Neural progenitor cell (in vitro differentiated cells): ENCODE measurements around the gene PPM1E.

Experiments
- CTCF ChIP-seq: fragments of 200-600 bp; sonication (generic); IDR thresholded peaks from 2 replicates; pipeline ENCODE4 v1.5.1; 2017; ENCODE audit warnings: antibody characterized with exemption, mild to moderate bottlenecking
- EZH2 ChIP-seq: fragments of 200-600 bp; sonication (generic); IDR thresholded peaks from 2 replicates; pipeline ENCODE4 v1.6.1; 2017; ENCODE audit warnings: antibody characterized with exemption, mild to moderate bottlenecking, moderate library complexity

GRCh38 chr17:58755269-58755576 is 431 bp upstream of the PPM1E start:
- TF ChIP-seq EZH2 (no peak), CTCF (no peak)
